HepG2 (cell line): ENCODE results near the gene PITHD1.

ENCODE experiments used
- EP300 ChIP-seq, 3 experiments: sonication (generic) in 1 of 3; formaldehyde crosslinking in 1 of 3; IDR thresholded peaks; 2 replicates each; pipeline versions ENCODE4 v1.5.1 to v1.6.1; 2011 to 2020; ENCODE audit warnings: low read depth in 2 of 3, low read length in 2 of 3, borderline replicate concordance in 1 of 3, improper control_type of control experiment in 1 of 3, mild to moderate bottlenecking in 1 of 3, missing genetic modification reagents in 1 of 3, moderate library complexity in 1 of 3
- FOXM1 ChIP-seq: sonication (generic); formaldehyde crosslinking; IDR thresholded peaks from 2 replicates; pipeline ENCODE4 v1.5.0; 2020; ENCODE audit warnings: missing genetic modification reagents
- NFIC ChIP-seq: IDR thresholded peaks from 2 replicates; pipeline ENCODE4 v1.6.1; 2012; ENCODE audit warnings: mild to moderate bottlenecking, low read length, inconsistent platforms
- POLR2A ChIP-seq, 2 experiments: IDR thresholded peaks; 2 replicates each; pipeline ENCODE4 v1.6.1; 2011; ENCODE audit warnings: low read depth in 2 of 2, low read length in 2 of 2, mild to moderate bottlenecking in 1 of 2, moderate library complexity in 1 of 2; ENCODE audit not compliant: insufficient read depth in 1 of 2
- ZZZ3 ChIP-seq: sonication (generic); formaldehyde crosslinking; IDR thresholded peaks from 2 replicates; pipeline ENCODE4 v1.4.0; 2020; ENCODE audit warnings: missing genetic modification reagents, mild to moderate bottlenecking, borderline replicate concordance

DNA sequence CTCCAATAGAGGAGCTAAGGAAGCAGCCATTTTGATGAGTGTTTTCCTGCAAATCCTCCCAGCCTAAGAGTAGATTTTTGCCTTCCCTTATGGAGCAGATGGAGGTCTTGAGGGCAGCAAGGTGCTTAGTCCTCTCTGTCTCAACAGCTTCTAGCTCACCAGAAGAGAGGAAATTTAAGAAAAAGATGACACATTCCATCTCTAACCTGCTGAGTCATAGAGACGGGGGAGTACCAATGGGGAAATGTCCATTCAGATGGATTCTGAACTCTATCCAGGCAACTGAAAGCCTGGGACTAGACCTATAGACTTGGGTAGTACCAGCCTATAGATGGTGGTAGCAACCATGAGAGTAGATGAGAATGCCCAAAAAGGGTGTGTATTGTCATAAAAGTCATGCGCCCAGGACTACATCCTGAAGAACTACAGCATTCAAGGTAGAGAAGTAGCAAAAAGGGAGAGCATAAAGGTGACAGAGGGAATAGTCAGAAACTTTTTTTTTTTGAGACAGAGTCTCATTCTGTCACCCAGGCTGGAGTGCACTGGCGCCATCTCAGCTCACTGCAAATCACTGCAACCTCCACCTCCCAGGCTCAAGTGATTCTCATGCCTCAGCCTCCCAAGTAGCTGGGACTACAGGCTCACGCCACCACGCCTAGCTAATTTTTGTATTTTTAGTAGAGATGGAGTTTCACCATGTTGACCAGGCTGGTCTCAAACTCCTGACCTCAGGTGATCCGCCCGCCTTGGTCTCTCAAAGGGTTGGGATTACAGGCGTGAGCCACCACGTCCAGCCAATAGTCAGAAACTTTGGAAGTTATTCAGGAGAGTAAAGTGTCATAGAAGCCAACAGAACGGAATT, 45.6 kb upstream of the PITHD1 start:
- no peak for TF ChIP-seq NFIC
- TF ChIP-seq EP300 (IDR thresholded peaks at IDR 0.05; ENCODE audit: low read depth in 2 of 2, low read length in 2 of 2) = no peak
- TF ChIP-seq EP300 (CRISPR knock-in tag; IDR thresholded peaks at IDR 0.05; ENCODE audit: borderline replicate concordance) = no peak
- TF ChIP-seq ZZZ3 = no peak
- no peak for TF ChIP-seq POLR2A (IDR thresholded peaks at IDR 0.05; ENCODE audit: insufficient read depth in 1 of 2, low read depth in 2 of 2, low read length in 2 of 2)
- no peak for TF ChIP-seq FOXM1
